Uterus (tissue), 4 donors: ENCODE data around the gene CCNF. TPM values are rescaled to one million over a fixed set of nuclear protein-coding genes. Genes with fewer than 3 reads are reported as not detected.

ENCODE experiments used
- DNase-seq, 2 donors: peaks; one replicate each; pipeline ENCODE4 v3.0.0-alpha.2; 2019 to 2020
- H3K27ac ChIP-seq, 2 donors: fragments of 200-600 bp; sonication (generic); 1 replicate in 1 of 2; 2 replicates in 1 of 2; pipeline ENCODE4 v1.5.1; 2016 to 2018
- H3K27me3 ChIP-seq, 2 donors: fragments of 200-600 bp; sonication (generic); one replicate each; pipeline ENCODE4 v1.5.1; 2018 to 2019; ENCODE audit warnings: control low read depth in 1 of 2
- H3K36me3 ChIP-seq, 2 donors: fragments of 200-600 bp; sonication (generic); one replicate each; pipeline ENCODE4 v1.5.1; 2019; ENCODE audit warnings: control low read depth in 1 of 2
- H3K4me1 ChIP-seq, 2 donors: fragments of 200-600 bp; sonication (generic); one replicate each; pipeline ENCODE4 v1.5.1; 2018 to 2019; ENCODE audit warnings: control low read depth in 1 of 2
- H3K4me3 ChIP-seq, 2 donors: fragments of 200-600 bp; sonication (generic); 1 replicate in 1 of 2; 2 replicates in 1 of 2; pipeline ENCODE4 v1.5.1; 2018 to 2019; ENCODE audit warnings: mild to moderate bottlenecking in 1 of 2
- H3K9me3 ChIP-seq, 2 donors: fragments of 200-600 bp; sonication (generic); one replicate each; pipeline ENCODE4 v1.5.1; 2019; ENCODE audit warnings: control low read depth in 1 of 2
- POLR2A ChIP-seq, 2 donors: fragments of 450-650 bp; IDR thresholded peaks; one replicate each; pipeline ENCODE4 v1.6.1; 2016; ENCODE audit warnings: antibody characterized with exemption in 2 of 2, mild to moderate bottlenecking in 1 of 2, moderate library complexity in 1 of 2
- intact Hi-C: fragments of 100-400 bp; cut with DNase I; formaldehyde crosslinking; loops from one replicate; pipeline ENCODE4 v1.15.1; 2023; ENCODE audit warnings: low total_unique reads
- total RNA-seq, 4 donors: library from RNA; depleted of rRNA in 3 of 4; stranded (reverse); fragments of >200 nt in 3 of 4; gene quantifications; one replicate each; pipeline versions ENCODE4 v1.1.0 to v1.2.4, GENCODE V29; 2014 to 2023
- TF ChIP-seq, protein P1 (sequence below), 4 experiments: fragments of 200-600 bp in 2 of 4; fragments of 450-650 bp in 2 of 4; sonication (generic) in 2 of 4; IDR thresholded peaks; one replicate each; pipeline ENCODE4 v1.5.1; 2016 to 2019; ENCODE audit warnings: antibody characterized with exemption in 4 of 4, mild to moderate bottlenecking in 2 of 4, moderate library complexity in 1 of 4
- donor health status: DM: yes; HTN: yes; CAD: no.

The CCNF gene
- total RNA-seq, 4 donors from 2014 or later: under 0.01 to 11.8 (median 1.9) TPM; not detected in 1

- Histone ChIP-seq H3K4me3 (no peak overlapping the region), H3K9me3 (no peaks in the 10 kb centered on the region), H3K27me3 (no peaks in the 10 kb centered on the region), H3K4me1 (peaks cover 0 to 10% of the 10 kb centered on the region in 2 donors), H3K27ac (no peak overlapping the region), H3K36me3 (no peaks in the 10 kb centered on the region)
- no peak for DNase-seq
- intact Hi-C loops: no loop called here
- no peak for TF ChIP-seq POLR2A (IDR thresholded peaks at IDR 0.05)
- TF ChIP-seq, protein P1, sequence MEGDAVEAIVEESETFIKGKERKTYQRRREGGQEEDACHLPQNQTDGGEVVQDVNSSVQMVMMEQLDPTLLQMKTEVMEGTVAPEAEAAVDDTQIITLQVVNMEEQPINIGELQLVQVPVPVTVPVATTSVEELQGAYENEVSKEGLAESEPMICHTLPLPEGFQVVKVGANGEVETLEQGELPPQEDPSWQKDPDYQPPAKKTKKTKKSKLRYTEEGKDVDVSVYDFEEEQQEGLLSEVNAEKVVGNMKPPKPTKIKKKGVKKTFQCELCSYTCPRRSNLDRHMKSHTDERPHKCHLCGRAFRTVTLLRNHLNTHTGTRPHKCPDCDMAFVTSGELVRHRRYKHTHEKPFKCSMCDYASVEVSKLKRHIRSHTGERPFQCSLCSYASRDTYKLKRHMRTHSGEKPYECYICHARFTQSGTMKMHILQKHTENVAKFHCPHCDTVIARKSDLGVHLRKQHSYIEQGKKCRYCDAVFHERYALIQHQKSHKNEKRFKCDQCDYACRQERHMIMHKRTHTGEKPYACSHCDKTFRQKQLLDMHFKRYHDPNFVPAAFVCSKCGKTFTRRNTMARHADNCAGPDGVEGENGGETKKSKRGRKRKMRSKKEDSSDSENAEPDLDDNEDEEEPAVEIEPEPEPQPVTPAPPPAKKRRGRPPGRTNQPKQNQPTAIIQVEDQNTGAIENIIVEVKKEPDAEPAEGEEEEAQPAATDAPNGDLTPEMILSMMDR (IDR thresholded peaks at IDR 0.05): no peak
These were observed 58.8 kb downstream of the CCNF start for GRCh38 chr16:2487903-2488531.

- no peaks in the 10 kb centered on the region for H3K9me3 ChIP-seq
- H3K4me3 ChIP-seq: no peak overlapping the region
- H3K4me1 ChIP-seq: no peaks in the 10 kb centered on the region
- no peak for TF ChIP-seq POLR2A (IDR thresholded peaks at IDR 0.05)
- H3K36me3 ChIP-seq: no peaks in the 10 kb centered on the region
- H3K27me3 ChIP-seq: no peaks in the 10 kb centered on the region
- intact Hi-C loops: no loop called here
- H3K27ac ChIP-seq: no peak overlapping the region
- DNase-seq: no peak
These were observed 60.3 kb downstream of the CCNF start for GRCh38 chr16:2489581-2489980.

DNA sequence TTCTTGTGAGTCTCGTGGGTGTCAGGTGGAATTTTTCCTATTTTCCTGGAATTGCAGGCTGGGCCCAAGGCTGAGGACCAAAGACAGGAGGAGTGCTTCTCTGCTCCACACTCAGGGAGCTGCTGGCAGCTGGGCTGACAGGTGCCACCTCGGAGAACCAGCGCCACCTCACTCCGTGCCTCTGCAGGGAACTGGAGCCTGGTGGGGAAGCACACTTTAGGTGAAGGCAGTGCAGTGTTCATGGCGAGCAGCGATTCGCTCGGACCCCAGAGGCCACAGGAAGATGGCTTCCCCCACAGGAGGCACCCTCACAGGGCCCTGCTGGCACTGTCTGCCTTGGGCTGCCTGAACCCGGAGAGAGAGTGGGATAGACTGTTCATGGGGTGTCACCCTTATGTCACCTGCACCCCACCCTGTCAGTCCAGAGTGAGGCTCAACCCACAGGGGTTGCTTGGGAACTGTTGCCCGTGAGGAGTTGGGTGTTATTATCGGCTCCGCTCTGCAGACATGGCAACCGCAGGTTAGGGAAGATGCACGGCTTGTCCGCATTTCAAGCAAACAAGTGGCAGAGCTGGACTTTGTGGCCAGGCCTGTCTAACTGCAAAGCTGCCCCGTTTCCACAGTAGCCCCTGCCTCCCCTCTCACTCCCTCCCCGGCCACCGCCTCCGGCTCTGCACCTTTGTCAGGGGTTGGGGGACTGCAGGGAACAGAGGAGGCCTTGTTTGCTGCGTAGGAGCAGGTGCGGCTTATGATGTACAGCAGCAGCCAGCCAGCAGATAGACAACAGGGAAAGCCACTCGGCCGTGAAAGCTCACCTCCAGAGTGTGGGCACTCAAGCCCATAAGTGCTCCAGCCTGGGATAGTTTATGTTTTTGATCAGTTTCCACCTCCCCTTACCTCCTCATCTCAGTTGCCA lies 61.2 kb downstream of the CCNF start:
- intact Hi-C loops: loop anchor here (10.0 kb wide), 1 partner anchor 156 kb away; no protein-coding TSS in a partner anchor
- Histone ChIP-seq H3K4me1 (no peaks in the 10 kb centered on the region), H3K36me3 (no peaks in the 10 kb centered on the region), H3K27me3 (no peaks in the 10 kb centered on the region), H3K4me3 (no peak overlapping the region), H3K27ac (no peak overlapping the region), H3K9me3 (no peaks in the 10 kb centered on the region)
- TF ChIP-seq POLR2A (IDR thresholded peaks at IDR 0.05): no peak
- TF ChIP-seq, protein P1 (IDR thresholded peaks at IDR 0.05): no peak
- DNase-seq: no peak

- TF ChIP-seq, protein P1 (IDR thresholded peaks at IDR 0.05): no peak
- no peak for TF ChIP-seq POLR2A (IDR thresholded peaks at IDR 0.05)
- Histone ChIP-seq H3K36me3 (no peaks in the 10 kb centered on the region), H3K27ac (no peak overlapping the region), H3K4me1 (no peaks in the 10 kb centered on the region), H3K27me3 (no peaks in the 10 kb centered on the region), H3K4me3 (no peak overlapping the region), H3K9me3 (no peaks in the 10 kb centered on the region)
- intact Hi-C loops: loop anchor here (10.0 kb wide), 1 partner anchor 157 kb away; no protein-coding TSS in a partner anchor
- no peak for DNase-seq
These were observed 63.0 kb downstream of the CCNF start for GRCh38 chr16:2492292-2492691.

DNA sequence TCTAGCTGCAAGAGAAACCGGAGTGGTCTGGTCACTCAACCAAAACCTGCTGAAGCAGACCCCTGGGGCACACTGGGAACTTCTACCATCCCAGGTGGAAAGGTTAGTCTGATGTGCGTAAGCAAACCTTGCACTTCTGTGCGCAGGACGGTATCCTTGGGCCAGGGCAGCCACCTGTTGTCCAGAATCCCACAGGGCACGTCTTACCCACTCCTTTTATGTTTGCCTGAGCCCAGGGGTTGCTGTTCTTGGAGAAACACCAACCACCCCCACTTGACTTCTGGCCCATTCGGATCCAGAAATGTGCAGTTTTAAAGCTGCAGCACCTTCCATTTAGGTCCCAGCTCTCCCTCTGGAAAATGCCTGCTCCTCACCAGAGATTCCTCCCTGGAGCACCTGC lies 64.4 kb downstream of the CCNF start:
- intact Hi-C loops: loop anchor here (10.0 kb wide), 1 partner anchor 159 kb away; no protein-coding TSS in a partner anchor
- DNase-seq: no peak
- no peak overlapping the region for H3K4me3 ChIP-seq
- no peaks in the 10 kb centered on the region for H3K4me1 ChIP-seq
- no peaks in the 10 kb centered on the region for H3K9me3 ChIP-seq
- TF ChIP-seq, protein P1 (IDR thresholded peaks at IDR 0.05): no peak
- TF ChIP-seq POLR2A (IDR thresholded peaks at IDR 0.05): no peak
- no peaks in the 10 kb centered on the region for H3K36me3 ChIP-seq
- H3K27me3 ChIP-seq: no peaks in the 10 kb centered on the region
- no peak overlapping the region for H3K27ac ChIP-seq
